DMS53 treated with DMSO at 0.1 percent for 48 hours (cell line): ENCODE data around the gene VPS26B.
"Not testable (repeated sequence)": the region's sequence is repeated elsewhere in the genome, so short reads cannot be mapped to it uniquely, and the experiment has no call there.

Experiments used
- DNase-seq: peaks from one replicate; lab custom pipeline; 2025; ENCODE audit not compliant: unreplicated experiment; lab: John Stamatoyannopoulos, UW

Gene VPS26B

DNA sequence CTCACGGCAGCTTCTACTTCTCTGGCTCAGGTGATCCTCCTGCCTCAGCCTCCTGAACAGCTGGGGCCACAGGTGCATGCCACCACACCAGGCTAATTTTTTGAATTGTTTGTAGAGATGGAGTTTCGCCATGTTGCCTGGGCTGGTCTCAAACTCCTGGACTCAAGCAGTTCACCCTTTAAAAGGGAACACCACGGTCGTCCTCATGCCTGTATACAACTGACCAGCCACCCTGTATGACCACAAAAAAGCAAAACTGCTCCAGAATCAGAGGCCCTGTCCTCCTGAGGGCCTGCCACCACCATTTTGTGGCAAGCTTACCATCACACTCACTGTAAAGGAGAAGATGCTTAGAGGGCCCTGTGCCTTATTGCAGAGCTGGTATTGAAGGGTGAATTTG, 53.9 kb downstream of the VPS26B start:
- DNase-seq: no peak

DNA sequence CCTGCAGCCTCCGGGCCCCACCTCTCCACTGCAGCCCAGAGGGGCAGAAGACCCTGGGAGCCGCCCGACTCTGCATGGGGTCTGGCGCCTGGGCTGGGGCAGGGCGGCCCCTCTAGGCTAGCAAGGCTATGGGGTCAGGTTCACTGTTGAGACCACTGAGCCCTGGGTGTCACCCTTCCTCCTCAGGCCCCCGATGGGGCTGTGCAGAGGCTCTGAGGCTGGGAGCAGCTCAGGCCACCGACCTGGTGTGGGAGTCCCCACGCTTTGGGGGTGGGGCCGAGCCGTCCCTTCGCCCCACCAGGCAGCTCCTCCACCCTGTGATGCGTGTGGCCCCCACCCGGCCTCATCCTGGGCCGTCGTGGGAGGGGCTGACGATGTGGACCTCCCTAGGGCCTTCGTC, 57.2 kb downstream of the VPS26B start:
- not testable (repeated sequence) for DNase-seq

DNA sequence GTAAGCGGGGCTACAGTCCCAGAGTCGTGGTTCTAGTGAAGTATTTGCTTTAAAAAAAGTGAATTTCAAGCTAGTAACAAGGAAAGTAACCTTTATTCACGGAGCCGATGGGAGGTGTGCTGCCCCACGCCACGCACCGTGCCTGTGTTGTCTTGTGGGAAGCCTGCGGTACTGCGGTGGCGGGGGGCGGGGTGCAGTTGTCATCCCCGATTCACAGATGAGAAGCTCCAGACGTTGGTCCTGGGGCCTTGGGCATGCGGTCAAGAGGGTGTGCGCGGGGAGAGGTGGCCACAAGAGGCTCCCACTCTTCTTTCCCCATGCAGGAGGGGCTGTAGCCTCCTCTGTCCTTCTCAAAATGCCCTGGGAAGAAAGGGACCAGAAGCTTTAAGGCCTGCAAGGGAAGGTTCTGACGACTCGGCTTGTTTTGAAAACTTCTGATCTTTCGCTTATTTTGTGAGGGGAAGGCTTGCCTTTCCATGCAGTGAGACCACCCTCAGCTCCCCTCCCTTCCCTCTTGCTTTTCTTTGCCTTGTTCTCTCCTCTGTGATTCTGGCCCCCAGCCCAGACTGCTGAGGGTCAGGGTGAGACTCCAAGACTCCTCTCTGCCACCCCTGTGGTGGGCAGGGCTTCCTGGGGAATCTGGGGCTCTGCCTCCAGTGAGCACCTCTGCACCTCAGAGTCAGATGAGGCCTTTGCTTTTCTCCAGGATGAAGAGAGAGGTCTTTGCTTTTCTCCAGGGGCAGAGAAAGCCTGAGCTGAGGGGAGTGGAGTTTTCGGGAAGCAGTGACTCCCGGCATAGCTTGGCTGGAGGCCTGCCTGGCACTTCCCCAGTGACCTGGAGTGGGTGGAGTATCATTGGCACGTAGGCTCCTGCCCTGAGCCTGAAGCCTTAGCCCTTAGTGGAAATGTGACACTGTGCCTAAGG, 57.9 kb downstream of the VPS26B start:
- no peak for DNase-seq

DNA sequence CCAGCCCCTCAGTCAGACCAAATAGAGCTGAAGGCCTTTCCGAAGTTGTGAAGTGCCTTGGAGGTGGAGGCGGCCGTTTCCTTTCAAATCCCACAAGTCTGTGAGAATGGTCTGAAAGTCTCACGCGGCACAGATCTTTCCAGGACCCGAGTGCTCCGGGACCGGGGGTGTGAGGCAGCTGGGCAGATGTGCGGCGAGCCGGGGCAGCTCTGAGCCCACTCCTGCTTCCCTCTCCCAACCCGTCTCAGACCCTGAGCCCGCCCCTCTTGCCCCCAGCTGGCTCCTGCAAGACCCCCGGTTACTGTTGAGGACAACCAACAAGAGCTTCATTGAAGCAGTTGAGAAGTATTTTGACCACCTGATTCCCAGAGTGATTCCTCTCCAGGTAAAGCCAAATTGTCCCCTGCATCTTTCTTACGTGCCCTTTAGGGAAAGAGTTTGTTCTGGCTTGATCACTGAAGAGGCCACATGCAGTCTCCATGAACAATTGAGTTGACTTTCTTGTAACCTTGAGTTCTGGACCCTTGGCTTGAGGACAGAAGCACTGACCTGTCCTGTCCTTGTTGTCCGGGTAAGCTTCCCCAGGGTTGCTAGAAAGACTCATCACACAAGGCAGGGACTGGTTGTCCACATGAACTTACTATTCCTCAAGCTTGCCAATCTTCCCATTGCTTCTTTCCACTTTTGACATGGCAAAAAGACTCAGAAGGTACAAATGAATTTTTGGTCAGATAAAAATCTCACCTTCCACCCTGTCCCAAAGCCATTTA, 59.2 kb downstream of the VPS26B start:
- DNase-seq: no peak

DNA sequence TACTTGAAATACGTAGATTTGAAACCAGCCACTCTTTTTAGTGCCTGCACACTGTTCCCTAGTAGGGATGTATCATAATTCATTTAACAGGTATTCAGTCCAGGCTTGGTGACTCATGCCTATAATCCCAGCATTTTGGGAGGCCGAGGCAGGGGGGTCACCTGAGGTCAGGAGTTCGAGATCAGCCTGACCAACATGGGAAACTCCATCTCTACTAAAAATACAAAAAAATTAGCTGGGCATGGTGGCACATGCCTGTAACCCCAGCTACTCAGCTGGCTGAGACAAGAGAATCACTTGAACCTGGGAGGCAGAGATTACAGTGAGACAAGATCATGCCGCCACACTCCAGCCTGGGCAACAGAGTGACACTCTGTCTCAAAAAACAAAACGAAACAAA, 59.9 kb downstream of the VPS26B start:
- DNase-seq: not testable (repeated sequence)

DNA sequence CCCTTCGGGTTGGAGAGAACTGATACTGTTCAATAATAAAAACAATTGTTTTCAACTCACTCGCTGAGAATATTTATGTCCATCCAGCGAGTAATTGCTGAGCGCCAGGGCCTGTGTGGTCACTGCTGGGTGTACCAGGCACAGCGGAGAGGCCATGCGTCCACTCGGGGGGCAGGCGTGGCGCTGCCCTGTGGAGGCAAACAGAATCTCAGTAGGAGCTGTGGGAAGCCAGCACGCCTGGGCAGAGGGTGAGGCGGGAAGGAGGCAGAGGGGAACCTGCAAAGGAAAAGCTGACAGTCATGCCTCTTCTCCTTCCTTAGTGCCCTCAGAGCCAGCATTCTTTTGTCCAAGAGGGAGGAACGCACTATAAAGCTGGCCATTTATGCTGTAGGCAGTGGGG, 63.1 kb downstream of the VPS26B start:
- no peak for DNase-seq

DNA sequence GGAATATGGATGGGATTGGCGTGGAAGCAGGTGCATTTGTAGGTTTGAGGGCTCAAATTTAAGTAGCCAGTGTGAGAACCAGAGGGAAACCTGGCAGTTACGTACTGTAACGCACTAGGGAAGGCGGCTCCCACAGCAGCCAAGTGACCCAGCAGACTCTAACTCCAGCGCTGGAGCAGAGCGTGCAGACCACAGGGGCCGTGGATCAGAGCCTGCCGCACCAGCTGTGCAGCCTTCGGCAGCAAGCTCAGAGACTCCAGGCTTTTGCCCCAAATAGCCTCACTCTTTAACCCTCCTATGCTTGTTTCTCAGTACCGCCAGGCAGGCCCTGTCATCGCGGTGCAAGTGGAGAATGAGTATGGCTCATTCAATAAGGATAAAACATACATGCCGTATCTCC, 64.0 kb downstream of the VPS26B start:
- DNase-seq: no peak

DNA sequence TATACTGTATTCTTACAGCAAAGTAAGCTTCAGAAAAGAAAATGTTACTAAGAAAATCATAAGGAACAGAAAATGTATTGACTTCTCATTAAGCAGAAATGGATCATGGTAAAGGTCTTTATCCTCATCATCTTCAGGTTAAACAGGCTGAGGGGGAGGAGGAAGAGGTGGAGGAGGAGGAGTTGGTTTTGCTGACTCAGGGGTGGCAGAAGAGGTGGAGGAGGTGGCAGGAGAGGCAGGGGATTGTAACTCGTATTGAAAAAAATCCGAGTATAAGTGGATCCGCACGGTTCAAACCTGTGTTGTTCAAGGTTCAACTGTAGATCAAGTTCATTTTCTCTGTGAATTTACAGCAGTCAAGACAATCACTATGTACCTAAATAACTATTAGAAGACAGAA, 64.7 kb downstream of the VPS26B start:
- DNase-seq: no peak

DNA sequence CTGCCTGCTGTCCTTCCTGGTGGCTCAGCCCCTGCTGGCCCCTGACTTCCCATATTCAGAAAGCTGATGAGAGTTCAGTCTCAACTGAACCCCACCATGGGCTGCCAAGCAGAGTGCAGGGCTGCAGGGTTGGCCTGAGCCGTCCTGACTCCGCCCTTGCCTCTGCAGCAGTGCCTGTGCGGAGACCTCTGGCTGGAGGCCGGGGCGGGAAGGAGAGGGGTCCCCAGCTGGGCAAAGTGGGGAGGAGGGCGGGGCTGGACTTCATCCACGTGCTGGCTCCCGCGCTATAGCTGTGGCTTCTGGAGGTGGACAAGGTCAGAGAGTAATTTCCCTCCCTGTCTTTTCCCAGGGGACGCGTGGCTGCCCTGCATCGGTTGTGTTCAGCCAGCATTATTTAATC, 65.3 kb downstream of the VPS26B start:
- DNase-seq: no peak

DNA sequence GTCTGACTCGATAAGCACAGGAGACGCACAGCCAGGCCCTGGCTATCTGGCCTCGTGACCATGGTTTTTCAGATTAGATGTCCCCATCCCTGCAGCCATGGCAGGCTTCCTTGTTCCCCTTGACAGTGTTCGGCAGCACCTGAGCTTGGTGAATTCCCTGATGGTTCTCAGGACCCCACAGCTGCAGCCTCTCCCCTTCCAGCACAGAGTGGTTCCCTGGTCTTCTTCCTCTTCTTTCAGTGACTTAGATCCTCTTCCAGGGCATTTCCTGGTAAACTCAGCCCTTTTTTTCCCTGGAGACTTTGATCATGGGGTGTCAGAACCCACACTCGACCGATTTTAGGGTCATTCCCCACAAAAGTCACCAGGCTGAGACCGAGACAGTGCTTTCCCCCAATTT, 66.2 kb downstream of the VPS26B start:
- no peak for DNase-seq

DNA sequence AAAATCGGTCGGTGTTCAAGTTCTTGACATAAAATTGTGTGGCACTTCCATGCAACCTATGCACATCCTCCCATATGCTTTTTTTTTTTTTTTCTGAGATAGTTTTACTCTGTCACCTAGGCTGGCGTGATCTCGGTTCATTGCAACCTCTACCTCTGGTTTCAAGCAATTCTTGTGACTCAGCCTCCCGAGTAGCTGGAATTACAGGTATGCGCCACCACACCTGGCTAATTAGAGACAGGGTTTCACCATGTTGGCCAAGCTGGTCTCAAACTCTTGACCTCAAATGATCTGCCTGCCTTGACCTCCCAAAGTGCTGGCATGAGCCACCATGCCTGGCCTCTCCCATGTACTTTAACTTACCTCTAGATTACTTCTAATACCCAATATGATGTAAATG, 66.7 kb downstream of the VPS26B start:
- no peak for DNase-seq

DNA sequence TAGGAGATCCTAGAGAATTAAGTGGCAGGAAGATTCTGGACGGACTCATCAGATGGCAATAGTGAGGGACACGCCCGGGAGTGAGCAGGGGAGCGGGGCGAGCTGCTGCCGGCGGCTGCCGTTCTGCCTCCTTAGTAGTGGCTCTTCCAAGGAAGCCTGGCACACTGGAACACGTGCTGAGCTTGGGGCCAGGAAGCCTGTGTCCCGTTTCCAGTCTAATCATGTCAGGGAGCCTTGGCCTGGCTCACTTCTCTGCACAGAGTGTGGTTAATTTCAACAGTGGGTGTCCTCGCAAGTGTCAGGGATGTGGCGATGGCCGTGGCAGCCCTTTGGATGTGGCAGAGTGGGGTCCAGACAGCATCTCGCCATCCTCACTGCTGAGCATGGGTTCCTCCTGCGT, 68.2 kb downstream of the VPS26B start:
- no peak for DNase-seq

DNA sequence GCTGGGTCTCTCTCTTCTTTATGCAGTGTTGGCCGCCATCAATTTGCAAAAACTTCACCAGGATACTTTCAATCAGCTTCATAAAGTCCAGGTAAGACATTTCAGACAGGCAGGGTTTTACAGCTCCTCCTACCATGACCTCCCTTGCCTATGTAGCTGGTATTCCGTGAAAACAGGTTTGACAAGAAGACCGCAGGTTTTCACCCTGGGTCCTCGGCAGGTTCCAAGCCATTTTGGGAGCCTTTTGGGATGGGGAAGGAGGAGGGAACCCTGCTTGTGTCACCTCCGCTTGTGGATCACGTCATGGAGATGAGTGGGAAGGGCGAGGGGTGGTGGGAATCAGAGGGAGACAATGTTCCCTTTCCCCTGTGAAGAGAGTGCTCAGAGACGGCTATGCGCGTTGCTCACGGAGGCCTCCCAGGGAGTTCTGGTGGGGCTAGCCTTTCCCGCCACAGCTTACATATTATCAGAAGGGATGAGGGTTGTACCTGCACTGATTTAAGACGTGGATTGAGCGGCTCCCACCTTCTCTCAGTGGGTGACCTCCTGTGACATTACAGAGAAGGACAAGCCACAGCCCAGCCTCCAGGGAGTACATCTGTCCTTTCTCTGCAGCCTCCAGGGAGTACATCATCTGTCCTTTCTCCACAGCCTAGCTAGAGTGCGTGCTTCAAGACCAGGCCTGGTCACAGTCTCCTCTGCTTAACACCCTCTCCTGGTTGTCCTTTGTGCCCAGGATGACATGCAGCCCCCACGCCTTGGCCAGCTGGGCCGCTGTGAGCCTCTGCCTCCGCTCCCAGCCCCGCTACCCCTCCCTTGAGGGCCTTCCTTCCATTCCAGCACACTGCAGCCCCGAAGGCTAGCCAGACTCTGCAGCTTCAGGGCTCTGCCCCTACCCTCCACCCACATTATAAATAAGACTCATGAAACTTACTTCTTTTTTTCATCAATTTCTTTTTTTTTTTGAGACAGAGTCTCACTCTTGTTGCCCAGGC, 68.9 kb downstream of the VPS26B start:
- no peak for DNase-seq

DNA sequence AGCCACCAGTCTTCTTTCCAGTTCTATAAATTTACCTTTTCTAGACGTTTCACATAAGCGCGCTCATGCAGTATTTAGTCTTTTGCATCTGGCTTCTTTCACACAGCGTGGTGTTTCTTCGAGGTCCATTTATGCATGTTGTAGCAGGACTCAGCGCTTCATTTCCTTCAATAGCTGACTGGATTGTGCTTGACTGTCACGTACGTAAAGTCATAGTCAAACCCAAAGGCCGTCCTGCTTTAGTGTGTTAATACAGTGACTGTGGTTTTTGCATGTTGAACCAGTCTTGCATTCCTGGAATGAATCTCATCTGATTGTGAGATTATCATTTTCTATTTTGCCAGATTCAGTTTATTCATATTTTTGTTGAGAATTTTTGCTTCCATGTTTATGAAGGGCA, 70.2 kb downstream of the VPS26B start:
- DNase-seq: no peak
